ENCODE data around the gene PTS.

PTS gene

GRCh38 chr11:112267188-112267591 is 41.0 kb downstream of the PTS start:
- DNase-seq, result peak; percentile 17

DNA sequence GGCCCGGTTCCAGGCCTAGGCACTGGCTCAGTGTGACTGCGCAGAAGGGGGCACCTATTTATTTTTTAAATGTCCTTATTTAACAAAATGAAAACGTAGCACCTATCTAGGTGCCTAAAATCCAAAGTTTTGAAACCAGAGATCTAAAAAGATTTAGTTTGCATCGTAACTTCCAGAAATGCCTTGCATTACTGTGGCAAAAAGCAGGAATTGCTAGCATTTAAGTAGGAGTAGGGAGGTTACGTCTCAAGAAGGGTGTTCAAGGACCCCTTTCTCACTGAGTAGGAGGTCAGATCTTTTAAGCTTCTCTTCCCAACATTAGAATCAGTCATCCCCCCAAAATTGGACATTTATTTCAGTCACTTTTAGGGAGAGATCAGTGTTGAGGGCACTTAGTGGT is 42.2 kb downstream of the PTS start:
- DNase-seq, result no peak

- DNase-seq, result no peak
Observed at GRCh38 chr11:112269139-112269538, 42.9 kb downstream of the PTS start.

- DNase-seq, result no peak
Observed at GRCh38 chr11:112270551-112271180, 44.4 kb downstream of the PTS start.

- DNase-seq, result no peak
Observed at GRCh38 chr11:112271242-112271641, 45.0 kb downstream of the PTS start.

DNA sequence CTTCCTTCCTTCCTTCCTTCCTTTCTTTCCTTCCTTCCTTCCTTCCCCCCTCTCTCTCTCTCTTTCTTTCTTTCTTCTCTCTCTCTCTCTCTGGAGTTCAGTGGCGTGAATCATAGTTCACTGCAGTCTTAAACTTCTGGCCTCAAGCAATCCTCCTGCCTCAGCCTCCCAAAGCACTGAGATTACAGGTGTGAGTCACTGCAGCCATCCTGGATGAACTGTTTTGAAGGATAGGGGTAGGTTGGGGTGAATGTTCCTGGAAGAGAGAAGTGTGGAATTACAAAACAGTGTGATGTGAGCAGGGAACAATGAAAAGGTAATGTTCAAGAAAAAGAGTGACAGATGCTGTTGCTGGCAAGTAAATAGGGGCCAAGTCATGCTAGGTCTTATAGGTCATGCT is 46.8 kb downstream of the PTS start:
- DNase-seq, result no peak

- DNase-seq, result no peak
Observed at GRCh38 chr11:112274007-112274783, 48.0 kb downstream of the PTS start.

- no peak for DNase-seq
Observed at GRCh38 chr11:112277029-112277428, 50.8 kb downstream of the PTS start.

DNA sequence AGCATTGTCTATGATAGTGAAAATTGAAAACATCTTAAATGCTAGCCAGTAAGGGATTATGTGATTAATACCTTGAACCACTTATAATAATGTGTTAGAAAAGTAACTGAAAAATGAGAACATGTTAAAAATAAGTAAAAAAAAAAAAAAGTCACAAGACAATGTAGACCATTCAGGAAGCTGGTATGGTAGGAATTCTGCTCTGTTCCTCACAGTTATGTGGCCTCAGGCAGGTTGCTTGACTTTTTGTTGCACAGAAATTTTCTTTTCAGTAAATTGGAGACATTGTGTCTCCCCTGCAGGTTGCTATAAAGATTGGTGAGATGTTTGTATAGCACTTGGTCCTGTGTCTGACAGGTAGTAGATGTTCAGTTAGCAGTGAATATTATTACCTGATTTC is 51.7 kb downstream of the PTS start:
- DNase-seq, result no peak

GRCh38 chr11:112278803-112279202 is 52.6 kb downstream of the PTS start:
- DNase-seq, result no peak

- peak; percentile 45 for DNase-seq
Observed at GRCh38 chr11:112279901-112280267, 53.7 kb downstream of the PTS start.

DNA sequence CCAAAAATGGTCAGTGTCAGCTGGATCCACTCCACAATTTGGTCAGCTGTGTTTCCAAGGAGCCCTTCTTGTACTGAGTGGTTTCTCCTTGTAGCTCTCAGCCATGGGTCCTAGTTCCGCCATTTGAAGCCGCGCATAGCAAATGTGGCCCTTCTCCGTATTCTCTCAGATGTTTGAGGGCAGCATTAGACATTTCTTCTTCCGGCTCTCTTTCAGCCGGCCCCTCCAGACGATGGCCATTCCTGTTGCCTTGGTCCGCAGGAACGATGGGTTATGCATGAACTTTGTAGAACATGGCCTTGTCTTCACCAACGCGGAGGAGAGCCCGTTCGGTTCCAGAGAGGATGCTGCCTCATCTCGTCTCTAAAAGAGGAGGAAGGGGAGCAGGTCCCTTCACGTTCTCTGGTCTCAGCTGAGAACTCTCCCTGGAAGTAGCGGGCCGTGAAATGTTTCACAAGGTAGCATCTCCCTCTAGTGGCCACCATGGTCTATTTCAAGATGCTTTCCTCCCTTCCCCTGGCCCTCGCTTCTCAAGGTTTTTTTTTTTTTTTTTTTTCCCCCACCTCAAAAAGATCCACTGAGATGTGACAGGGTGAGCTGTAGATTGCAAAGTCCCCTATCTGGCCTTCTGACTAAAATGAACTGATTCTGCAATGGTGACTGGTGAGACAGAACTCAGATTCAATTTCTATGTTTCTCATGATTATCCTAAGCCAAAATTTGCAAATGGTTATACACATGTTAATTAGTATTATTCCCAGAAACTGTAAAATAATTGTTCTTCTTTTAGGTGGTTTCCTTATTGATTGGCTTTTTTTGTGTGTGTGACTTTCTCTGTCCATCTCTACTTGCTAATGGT is 54.3 kb downstream of the PTS start:
- DNase-seq, result peak; percentile 77

DNA sequence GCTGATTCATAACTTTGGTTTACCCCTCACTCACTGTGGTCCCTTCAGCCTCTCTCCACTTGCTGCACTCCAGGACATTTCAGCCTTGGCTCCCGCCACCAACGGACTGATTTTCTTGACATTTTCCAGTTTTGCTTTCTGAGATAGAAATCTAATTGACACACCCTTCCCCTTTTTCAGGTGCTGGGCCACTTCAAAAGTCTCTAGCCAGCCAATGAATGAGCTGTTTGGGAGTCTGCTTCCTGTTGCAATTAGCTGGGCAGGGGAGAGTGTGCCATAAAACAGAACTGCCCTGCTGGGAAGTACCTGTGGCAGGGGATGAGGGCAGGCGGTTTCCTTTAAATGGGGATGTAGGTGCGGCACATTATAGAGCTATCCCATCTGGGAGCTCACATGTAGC is 55.5 kb downstream of the PTS start:
- no peak for DNase-seq

Measured in fibroblast of skin of right quadriceps (primary cell).